ENCODE data around the gene IGSF21. TPM values are rescaled to one million over a fixed set of nuclear protein-coding genes. Genes with fewer than 3 reads are reported as not detected.

The IGSF21 gene
- total and polyA plus RNA-seq, 10 of the 15 experiments (the other 5 are each of a cell fraction or from before 2014, with no cell fraction given) = 0.03 to 0.49 TPM; not detected in 8

DNA sequence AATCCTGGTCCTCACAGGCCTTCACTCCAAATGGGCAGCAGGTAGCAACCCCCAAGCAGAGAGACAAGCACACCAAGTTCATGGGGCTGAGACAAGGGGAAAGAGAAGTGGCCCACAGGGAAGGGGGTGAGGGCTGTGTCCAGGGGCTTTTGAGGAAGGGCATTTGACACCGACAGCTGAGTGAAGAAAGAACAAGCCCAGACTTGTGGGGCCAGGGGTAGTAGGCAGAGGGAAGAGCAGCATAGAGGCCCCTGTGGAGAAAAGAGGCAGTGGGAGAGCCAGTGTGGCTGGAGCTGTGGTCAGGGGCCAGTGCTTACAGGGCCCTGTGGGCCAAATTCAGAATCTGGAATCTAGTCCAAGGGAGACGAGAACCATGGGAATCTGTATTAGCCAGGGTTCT lies 85.4 kb downstream of the IGSF21 start:
- WGBS (ENCODE audit: insufficient coverage, insufficient replicate concordance, low lambda C conversion rate, missing lambda C conversion rate) = 0% methylated on average over 1 of the region's 2 CpGs
- no peak overlapping the region for H3K9ac ChIP-seq (ENCODE audit: control insufficient read depth, insufficient read depth, low read length)
- no peak overlapping the region for H2AFZ ChIP-seq (ENCODE audit: control insufficient read depth, low read depth, low read length)
- ChIA-PET CTCF (no interaction called here), SMC1A (ENCODE audit: uncharacterized antibody, unreplicated experiment) (no interaction called here), RAD21 (ENCODE audit: unreplicated experiment) (no interaction called here), POLR2A (no interaction called here)
- H3K9me3 ChIP-seq (replicated peaks; ENCODE audit: control insufficient read depth, insufficient read depth, low read length) = no peaks in the 10 kb centered on the region; the same call in 2 of the 3 replicates
- no peak overlapping the region for H3K4me3 ChIP-seq
- intact Hi-C loops (cut with micrococcal nuclease; ENCODE audit: unreplicated experiment) (no loop called here), in situ Hi-C loops (cut with MboI) (no loop called here)
- FAIRE-seq = no peak
- no peaks in the 10 kb centered on the region for H3K4me1 ChIP-seq (ENCODE audit: control insufficient read depth, insufficient read depth, low read length)
- H3K79me2 ChIP-seq (ENCODE audit: control insufficient read depth, insufficient read depth, low read length) = no peaks in the 10 kb centered on the region
- H3K36me3 ChIP-seq (ENCODE audit: control insufficient read depth in 2 of 2, insufficient read depth in 2 of 2, low read length in 1 of 2) = no peaks in the 10 kb centered on the region
- no peak overlapping the region for H3K27ac ChIP-seq (ENCODE audit: control insufficient read depth, insufficient read depth)
- no peak overlapping the region for H3K4me2 ChIP-seq (ENCODE audit: control insufficient read depth, insufficient read depth)
- no peak for ATAC-seq
- no TSS peak for BruUV-seq (replicated peaks)
- H4K20me1 ChIP-seq (ENCODE audit: control insufficient read depth, insufficient read depth) = no peaks in the 10 kb centered on the region
- no peak for DNase-seq (ENCODE audit: low read depth, low spot score)
- peaks cover 0 to 1% of the 10 kb centered on the region in 2 experiments; a peak in 1 of 4 replicates for H3K27me3 ChIP-seq (replicated peaks in 1 of 2; ENCODE audit: control insufficient read depth in 2 of 2, insufficient read depth in 2 of 2, low read length in 1 of 2)
- TF ChIP-seq NFYA (IDR thresholded peaks at IDR 0.05; ENCODE audit: borderline replicate concordance, low read depth, low read length) (no peak), KDM1A (IDR thresholded peaks at IDR 0.05; ENCODE audit: borderline replicate concordance) (no peak), JUND (IDR thresholded peaks at IDR 0.05; ENCODE audit: low read depth, low read length) (no peak), RUNX3 (IDR thresholded peaks at IDR 0.05; ENCODE audit: low read length) (no peak), RFX5 (IDR thresholded peaks at IDR 0.05; ENCODE audit: low read depth, low read length) (no peak)
- TF ChIP-seq, protein P1, sequence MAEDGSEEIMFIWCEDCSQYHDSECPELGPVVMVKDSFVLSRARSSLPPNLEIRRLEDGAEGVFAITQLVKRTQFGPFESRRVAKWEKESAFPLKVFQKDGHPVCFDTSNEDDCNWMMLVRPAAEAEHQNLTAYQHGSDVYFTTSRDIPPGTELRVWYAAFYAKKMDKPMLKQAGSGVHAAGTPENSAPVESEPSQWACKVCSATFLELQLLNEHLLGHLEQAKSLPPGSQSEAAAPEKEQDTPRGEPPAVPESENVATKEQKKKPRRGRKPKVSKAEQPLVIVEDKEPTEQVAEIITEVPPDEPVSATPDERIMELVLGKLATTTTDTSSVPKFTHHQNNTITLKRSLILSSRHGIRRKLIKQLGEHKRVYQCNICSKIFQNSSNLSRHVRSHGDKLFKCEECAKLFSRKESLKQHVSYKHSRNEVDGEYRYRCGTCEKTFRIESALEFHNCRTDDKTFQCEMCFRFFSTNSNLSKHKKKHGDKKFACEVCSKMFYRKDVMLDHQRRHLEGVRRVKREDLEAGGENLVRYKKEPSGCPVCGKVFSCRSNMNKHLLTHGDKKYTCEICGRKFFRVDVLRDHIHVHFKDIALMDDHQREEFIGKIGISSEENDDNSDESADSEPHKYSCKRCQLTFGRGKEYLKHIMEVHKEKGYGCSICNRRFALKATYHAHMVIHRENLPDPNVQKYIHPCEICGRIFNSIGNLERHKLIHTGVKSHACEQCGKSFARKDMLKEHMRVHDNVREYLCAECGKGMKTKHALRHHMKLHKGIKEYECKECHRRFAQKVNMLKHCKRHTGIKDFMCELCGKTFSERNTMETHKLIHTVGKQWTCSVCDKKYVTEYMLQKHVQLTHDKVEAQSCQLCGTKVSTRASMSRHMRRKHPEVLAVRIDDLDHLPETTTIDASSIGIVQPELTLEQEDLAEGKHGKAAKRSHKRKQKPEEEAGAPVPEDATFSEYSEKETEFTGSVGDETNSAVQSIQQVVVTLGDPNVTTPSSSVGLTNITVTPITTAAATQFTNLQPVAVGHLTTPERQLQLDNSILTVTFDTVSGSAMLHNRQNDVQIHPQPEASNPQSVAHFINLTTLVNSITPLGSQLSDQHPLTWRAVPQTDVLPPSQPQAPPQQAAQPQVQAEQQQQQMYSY (CRISPR knock-in tag; IDR thresholded peaks at IDR 0.05) = no peak

Measured in GM12878 (cell line).